ENCODE data around the gene RBM15B.

GRCh38 chr3:51391075-51391565 is at the start of gene RBM15B:
- TF ChIP-seq, protein P1, sequence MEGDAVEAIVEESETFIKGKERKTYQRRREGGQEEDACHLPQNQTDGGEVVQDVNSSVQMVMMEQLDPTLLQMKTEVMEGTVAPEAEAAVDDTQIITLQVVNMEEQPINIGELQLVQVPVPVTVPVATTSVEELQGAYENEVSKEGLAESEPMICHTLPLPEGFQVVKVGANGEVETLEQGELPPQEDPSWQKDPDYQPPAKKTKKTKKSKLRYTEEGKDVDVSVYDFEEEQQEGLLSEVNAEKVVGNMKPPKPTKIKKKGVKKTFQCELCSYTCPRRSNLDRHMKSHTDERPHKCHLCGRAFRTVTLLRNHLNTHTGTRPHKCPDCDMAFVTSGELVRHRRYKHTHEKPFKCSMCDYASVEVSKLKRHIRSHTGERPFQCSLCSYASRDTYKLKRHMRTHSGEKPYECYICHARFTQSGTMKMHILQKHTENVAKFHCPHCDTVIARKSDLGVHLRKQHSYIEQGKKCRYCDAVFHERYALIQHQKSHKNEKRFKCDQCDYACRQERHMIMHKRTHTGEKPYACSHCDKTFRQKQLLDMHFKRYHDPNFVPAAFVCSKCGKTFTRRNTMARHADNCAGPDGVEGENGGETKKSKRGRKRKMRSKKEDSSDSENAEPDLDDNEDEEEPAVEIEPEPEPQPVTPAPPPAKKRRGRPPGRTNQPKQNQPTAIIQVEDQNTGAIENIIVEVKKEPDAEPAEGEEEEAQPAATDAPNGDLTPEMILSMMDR (IDR thresholded peaks at IDR 0.05) = peak in 9 of 12 donors; percentile 85 to 97 (median 91)
- TF ChIP-seq POLR2A (IDR thresholded peaks at IDR 0.05) = peak in 1 of 2 donors; percentile 70

All from heart left ventricle (tissue), 13 donors.